ENCODE results near the gene TMCO4.

- TF ChIP-seq POLR2A (IDR thresholded peaks at IDR 0.05) (no peak), CTCF (IDR thresholded peaks at IDR 0.05) (no peak)
Observed at GRCh38 chr1:19769211-19769932, 30.3 kb downstream of the TMCO4 start.
